Liver (tissue), 9 donors: ENCODE measurements around the gene SYNPO. TPM values are rescaled to one million over a fixed set of nuclear protein-coding genes. Genes with fewer than 3 reads are reported as not detected.

ENCODE experiments used
- DNase-seq: peaks from one replicate; pipeline ENCODE4 v3.0.0-alpha.2; 2017; ENCODE audit warnings: low spot score
- H3K27ac ChIP-seq, 2 donors: one replicate each; pipeline ENCODE4 v1.7.0; 2013; ENCODE audit warnings: inconsistent platforms in 2 of 2, low read length in 2 of 2, control low read depth in 1 of 2, low read depth in 1 of 2, mild to moderate bottlenecking in 1 of 2
- H3K27me3 ChIP-seq, 4 donors: one replicate each; pipeline versions ENCODE4 v1.6.1 to v1.7.0; 2013; ENCODE audit warnings: low read length in 3 of 4, inconsistent platforms in 1 of 4, mild to moderate bottlenecking in 1 of 4, moderate library complexity in 1 of 4; ENCODE audit not compliant: control insufficient read depth in 4 of 4, insufficient read depth in 4 of 4
- H3K36me3 ChIP-seq, 4 donors: one replicate each; pipeline versions ENCODE4 v1.6.1 to v1.7.0; 2013; ENCODE audit warnings: low read length in 3 of 4, mild to moderate bottlenecking in 3 of 4, low read depth in 1 of 4, moderate library complexity in 1 of 4; ENCODE audit not compliant: control insufficient read depth in 4 of 4, insufficient read depth in 3 of 4
- H3K4me1 ChIP-seq, 4 donors: one replicate each; pipeline versions ENCODE4 v1.6.1 to v1.7.0; 2013; ENCODE audit warnings: low read length in 3 of 4, mild to moderate bottlenecking in 3 of 4, moderate library complexity in 1 of 4; ENCODE audit not compliant: control insufficient read depth in 4 of 4, insufficient read depth in 4 of 4
- H3K4me3 ChIP-seq, 3 donors: one replicate each; pipeline versions ENCODE4 v1.6.1 to v1.7.0; 2013; ENCODE audit warnings: low read length in 3 of 3, control low read depth in 1 of 3, low read depth in 1 of 3, mild to moderate bottlenecking in 1 of 3
- H3K9ac ChIP-seq, 2 donors: one replicate each; pipeline ENCODE4 v1.7.0; 2013; ENCODE audit warnings: low read length in 2 of 2, mild to moderate bottlenecking in 2 of 2, moderate library complexity in 2 of 2, control low read depth in 1 of 2, low read depth in 1 of 2
- H3K9me3 ChIP-seq, 4 donors: one replicate each; pipeline versions ENCODE4 v1.6.1 to v1.7.0; 2013; ENCODE audit warnings: low read length in 3 of 4; ENCODE audit not compliant: control insufficient read depth in 4 of 4
- EGR1 ChIP-seq, 2 donors: IDR thresholded peaks; 2 replicates each; pipeline ENCODE4 v1.6.1; 2016 to 2018; ENCODE audit warnings: antibody characterized with exemption in 2 of 2, low read depth in 2 of 2
- FOXA1 ChIP-seq: IDR thresholded peaks from 2 replicates; pipeline ENCODE4 v1.6.1; 2016; ENCODE audit warnings: antibody characterized with exemption
- FOXA2 ChIP-seq: IDR thresholded peaks from 2 replicates; pipeline ENCODE4 v1.6.1; 2016; ENCODE audit warnings: antibody characterized with exemption
- GABPA ChIP-seq, 2 donors: IDR thresholded peaks in 1 of 2; conservative IDR thresholded peaks in 1 of 2; 2 replicates each; pipeline ENCODE4 v1.6.1; 2016; ENCODE audit warnings: antibody characterized with exemption in 2 of 2, mild to moderate bottlenecking in 1 of 2, moderate library complexity in 1 of 2
- HNF4A ChIP-seq, 2 donors: conservative IDR thresholded peaks; 2 replicates each; pipeline ENCODE4 v1.6.1; 2016; ENCODE audit warnings: antibody characterized with exemption in 2 of 2, mild to moderate bottlenecking in 2 of 2
- HNF4G ChIP-seq: IDR thresholded peaks from 2 replicates; pipeline ENCODE4 v1.6.1; 2016; ENCODE audit warnings: antibody characterized with exemption
- JUND ChIP-seq, 2 donors: IDR thresholded peaks; 2 replicates each; pipeline ENCODE4 v1.6.1; 2016; ENCODE audit warnings: antibody characterized with exemption in 2 of 2
- NR2F2 ChIP-seq: IDR thresholded peaks from 2 replicates; pipeline ENCODE4 v1.6.1; 2016; ENCODE audit warnings: antibody characterized with exemption
- RAD21 ChIP-seq, 2 donors: IDR thresholded peaks; 2 replicates each; pipeline ENCODE4 v1.6.1; 2016; ENCODE audit warnings: antibody characterized with exemption in 2 of 2, mild to moderate bottlenecking in 2 of 2
- RXRA ChIP-seq, 2 donors: IDR thresholded peaks; 2 replicates each; pipeline ENCODE4 v1.6.1; 2017 to 2018; ENCODE audit warnings: antibody characterized with exemption in 2 of 2, mild to moderate bottlenecking in 1 of 2
- SP1 ChIP-seq: IDR thresholded peaks from 2 replicates; pipeline ENCODE4 v1.6.1; 2018; ENCODE audit warnings: antibody characterized with exemption, mild to moderate bottlenecking
- TAF1 ChIP-seq: conservative IDR thresholded peaks from 2 replicates; pipeline ENCODE4 v1.6.1; 2016; ENCODE audit warnings: antibody characterized with exemption, mild to moderate bottlenecking
- YY1 ChIP-seq: IDR thresholded peaks from 2 replicates; pipeline ENCODE4 v1.6.1; 2016; ENCODE audit warnings: antibody characterized with exemption, mild to moderate bottlenecking
- WGBS: extraction: QIAGEN DNeasy Blood & Tissue Kit; methylation state at CpG from one replicate; pipeline ENCODE4 v1.1.7; 2013; 5-methylcytosine and 5-hydroxymethylcytosine counted together
- polyA plus RNA-seq, 2 donors: library from polyadenylated mRNA; stranded (reverse) in 1 of 2; unstranded in 1 of 2; fragments of 200-250 nt in 1 of 2; fragments of >200 nt in 1 of 2; fragmentation: Nextera tagmentation in 1 of 2; extraction: Ambion mirVana in 1 of 2; gene quantifications; one replicate each; pipeline versions ENCODE4 v1.2.1 to v1.2.3, GENCODE V29; 2013 to 2015
- total RNA-seq, 2 donors: library from RNA; depleted of rRNA; stranded (reverse); fragments of >200 nt; gene quantifications; one replicate each; pipeline ENCODE4 v1.2.3, GENCODE V29; 2014
- TF ChIP-seq, protein P1 (sequence below): IDR thresholded peaks from 2 replicates; pipeline ENCODE4 v1.6.1; 2016; ENCODE audit warnings: antibody characterized with exemption, mild to moderate bottlenecking
- TF ChIP-seq, protein P2 (sequence below): IDR thresholded peaks from 2 replicates; pipeline ENCODE4 v1.6.1; 2016; ENCODE audit warnings: antibody characterized with exemption
- TF ChIP-seq, protein P3 (sequence below): IDR thresholded peaks from 2 replicates; pipeline ENCODE4 v1.6.1; 2016; ENCODE audit warnings: antibody characterized with exemption
- TF ChIP-seq, protein P4 (sequence below): IDR thresholded peaks from 2 replicates; pipeline ENCODE4 v1.6.1; 2016; ENCODE audit warnings: antibody characterized with exemption
- donor health status: healthy.
- donor health status: healthy.
- donor health status: healthy.
- donor health status: healthy.
- donor health status: healthy.

SYNPO gene
- total and polyA plus RNA-seq, 4 donors, result 1.1 to 36.6 (median 10.7) TPM

DNA sequence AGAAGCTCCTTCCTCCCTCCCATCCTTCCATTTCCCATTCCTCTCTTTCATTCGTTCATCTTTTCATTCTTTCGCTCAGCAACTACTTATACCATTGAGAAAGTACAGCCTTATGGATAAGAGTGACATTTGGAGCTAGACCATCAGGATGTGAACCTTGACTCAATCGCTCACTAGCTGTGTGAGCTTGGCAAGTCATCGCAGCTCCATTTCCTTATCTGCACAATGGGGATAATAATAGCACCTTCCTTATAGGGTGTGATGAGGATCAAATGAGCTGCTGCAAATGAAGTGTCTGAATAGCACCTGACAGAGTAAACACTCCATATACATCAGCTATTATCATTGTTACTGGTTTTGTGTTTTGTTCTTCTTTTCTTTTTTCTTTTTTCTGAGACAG is 28.1 kb upstream of the SYNPO start (continued):
- TF ChIP-seq, protein P1, sequence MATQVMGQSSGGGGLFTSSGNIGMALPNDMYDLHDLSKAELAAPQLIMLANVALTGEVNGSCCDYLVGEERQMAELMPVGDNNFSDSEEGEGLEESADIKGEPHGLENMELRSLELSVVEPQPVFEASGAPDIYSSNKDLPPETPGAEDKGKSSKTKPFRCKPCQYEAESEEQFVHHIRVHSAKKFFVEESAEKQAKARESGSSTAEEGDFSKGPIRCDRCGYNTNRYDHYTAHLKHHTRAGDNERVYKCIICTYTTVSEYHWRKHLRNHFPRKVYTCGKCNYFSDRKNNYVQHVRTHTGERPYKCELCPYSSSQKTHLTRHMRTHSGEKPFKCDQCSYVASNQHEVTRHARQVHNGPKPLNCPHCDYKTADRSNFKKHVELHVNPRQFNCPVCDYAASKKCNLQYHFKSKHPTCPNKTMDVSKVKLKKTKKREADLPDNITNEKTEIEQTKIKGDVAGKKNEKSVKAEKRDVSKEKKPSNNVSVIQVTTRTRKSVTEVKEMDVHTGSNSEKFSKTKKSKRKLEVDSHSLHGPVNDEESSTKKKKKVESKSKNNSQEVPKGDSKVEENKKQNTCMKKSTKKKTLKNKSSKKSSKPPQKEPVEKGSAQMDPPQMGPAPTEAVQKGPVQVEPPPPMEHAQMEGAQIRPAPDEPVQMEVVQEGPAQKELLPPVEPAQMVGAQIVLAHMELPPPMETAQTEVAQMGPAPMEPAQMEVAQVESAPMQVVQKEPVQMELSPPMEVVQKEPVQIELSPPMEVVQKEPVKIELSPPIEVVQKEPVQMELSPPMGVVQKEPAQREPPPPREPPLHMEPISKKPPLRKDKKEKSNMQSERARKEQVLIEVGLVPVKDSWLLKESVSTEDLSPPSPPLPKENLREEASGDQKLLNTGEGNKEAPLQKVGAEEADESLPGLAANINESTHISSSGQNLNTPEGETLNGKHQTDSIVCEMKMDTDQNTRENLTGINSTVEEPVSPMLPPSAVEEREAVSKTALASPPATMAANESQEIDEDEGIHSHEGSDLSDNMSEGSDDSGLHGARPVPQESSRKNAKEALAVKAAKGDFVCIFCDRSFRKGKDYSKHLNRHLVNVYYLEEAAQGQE, result no peak
- TF ChIP-seq EGR1 (IDR thresholded peaks at IDR 0.05; ENCODE audit: low read depth in 2 of 2) (no peak), SP1 (no peak)

DNA sequence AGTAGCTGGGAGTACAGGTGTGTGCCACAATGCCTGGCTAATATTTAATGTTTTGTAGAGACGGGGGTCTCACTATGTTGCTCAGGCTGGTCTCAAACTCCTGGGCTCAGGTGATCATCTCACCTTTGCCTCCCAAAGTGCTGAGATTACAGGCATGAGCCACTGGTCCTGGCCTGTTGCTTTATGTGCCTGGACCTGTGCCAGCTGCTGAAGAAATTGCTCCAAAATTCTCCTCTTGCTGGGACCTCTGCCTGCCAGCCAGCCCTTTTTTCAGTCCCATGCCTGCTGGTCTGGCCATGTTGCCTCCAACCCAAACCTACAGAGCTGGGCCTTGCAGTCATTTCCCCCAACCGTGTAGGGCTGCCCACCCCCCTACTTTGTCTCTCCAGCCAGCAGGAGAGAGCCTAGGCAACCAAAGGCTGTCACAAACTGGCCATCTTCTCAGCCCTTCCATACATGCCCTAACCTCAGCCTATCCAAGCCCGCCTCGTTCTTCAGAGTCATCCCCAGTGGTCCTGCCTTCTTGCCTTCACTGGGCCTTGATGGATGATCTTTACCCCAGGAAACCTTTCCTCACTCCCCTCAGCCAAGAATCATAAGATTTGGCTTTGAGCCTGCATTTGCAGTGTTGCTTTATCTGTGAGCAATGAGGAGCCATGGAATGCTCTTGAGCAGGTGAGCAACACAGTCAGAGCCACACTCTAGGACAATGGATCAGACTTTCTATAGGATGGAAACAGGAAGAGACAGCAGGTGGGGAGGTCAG is 27.4 kb upstream of the SYNPO start:
- no peak overlapping the region for H3K9ac ChIP-seq
- no peaks in the 10 kb centered on the region for H3K36me3 ChIP-seq
- TF ChIP-seq HNF4A (conservative IDR thresholded peaks at IDR 0.05) (peak in 1 of 2 donors; percentile 2), JUND (IDR thresholded peaks at IDR 0.05) (no peak), TAF1 (no peak), RXRA (IDR thresholded peaks at IDR 0.05) (no peak), GABPA (IDR thresholded peaks at IDR 0.05 in 1 of 2, conservative IDR thresholded peaks at IDR 0.05 in 1 of 2) (no peak)
- no peak overlapping the region for H3K4me3 ChIP-seq
- no peak for DNase-seq
- H3K9me3 ChIP-seq, result no peaks in the 10 kb centered on the region
- no peaks in the 10 kb centered on the region for H3K27me3 ChIP-seq
- peak overlapping the region; percentile 80 to 87 for H3K27ac ChIP-seq
- 73% methylated on average over 4 of the region's 4 CpGs for WGBS
- H3K4me1 ChIP-seq, result peaks cover 30 to 83% (median 77%) of the 10 kb centered on the region in 4 donors

DNA sequence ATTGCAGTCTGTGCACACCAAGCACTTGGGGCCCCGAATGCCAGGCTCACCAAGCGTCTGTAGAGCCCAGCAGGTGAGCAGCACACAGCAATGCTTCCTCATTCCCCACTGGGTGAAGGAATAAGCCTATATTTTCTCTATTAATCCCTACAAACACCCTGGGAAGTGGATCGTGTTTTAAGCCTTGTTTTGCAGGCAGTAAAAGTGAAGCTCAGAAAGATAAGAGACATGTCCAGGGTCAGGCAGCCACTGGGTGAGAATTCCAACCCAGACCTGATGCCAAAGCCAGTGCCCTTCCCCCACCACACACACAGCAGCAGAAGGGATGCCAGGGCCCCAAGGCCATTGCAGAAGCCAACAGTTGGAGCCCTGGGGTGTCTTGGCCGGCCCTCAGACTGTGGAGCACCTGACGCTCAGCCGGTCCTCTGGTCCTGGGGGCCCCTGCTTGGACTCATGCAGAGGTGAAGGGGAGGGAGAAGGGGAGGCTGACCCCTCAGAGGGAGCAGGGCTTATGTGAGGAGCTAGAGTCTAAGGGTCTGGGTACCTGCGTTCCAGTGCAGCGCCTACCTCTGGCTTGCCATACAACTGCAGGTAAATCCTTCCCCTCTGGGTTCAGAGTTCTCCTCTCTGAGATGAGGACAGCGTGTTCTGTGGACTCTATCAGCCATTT is 26.3 kb upstream of the SYNPO start:
- Histone ChIP-seq H3K9ac (peak overlapping the region in 1 of 2 donors; percentile 34), H3K27ac (peak overlapping the region; percentile 80 to 87), H3K27me3 (no peaks in the 10 kb centered on the region), H3K4me1 (peaks cover 30 to 89% (median 79%) of the 10 kb centered on the region in 4 donors), H3K9me3 (no peaks in the 10 kb centered on the region), H3K4me3 (no peak overlapping the region), H3K36me3 (no peaks in the 10 kb centered on the region)
- WGBS, result 38% methylated on average over 9 of the region's 9 CpGs
- DNase-seq, result no peak
- no peak for TF ChIP-seq NR2F2
- no peak for TF ChIP-seq GABPA (IDR thresholded peaks at IDR 0.05 in 1 of 2, conservative IDR thresholded peaks at IDR 0.05 in 1 of 2)
- peak; percentile 74 for TF ChIP-seq SP1
- TF ChIP-seq YY1, result peak; percentile 65
- TF ChIP-seq, protein P2, sequence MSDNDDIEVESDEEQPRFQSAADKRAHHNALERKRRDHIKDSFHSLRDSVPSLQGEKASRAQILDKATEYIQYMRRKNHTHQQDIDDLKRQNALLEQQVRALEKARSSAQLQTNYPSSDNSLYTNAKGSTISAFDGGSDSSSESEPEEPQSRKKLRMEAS, result no peak
- TF ChIP-seq RAD21 (IDR thresholded peaks at IDR 0.05), result peak; percentile 26 to 42
- no peak for TF ChIP-seq FOXA2
- TF ChIP-seq, protein P3, sequence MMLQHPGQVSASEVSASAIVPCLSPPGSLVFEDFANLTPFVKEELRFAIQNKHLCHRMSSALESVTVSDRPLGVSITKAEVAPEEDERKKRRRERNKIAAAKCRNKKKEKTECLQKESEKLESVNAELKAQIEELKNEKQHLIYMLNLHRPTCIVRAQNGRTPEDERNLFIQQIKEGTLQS, result no peak
- peak in 1 of 2 donors; percentile 24 for TF ChIP-seq EGR1 (IDR thresholded peaks at IDR 0.05; ENCODE audit: low read depth in 2 of 2)
- TF ChIP-seq HNF4A (conservative IDR thresholded peaks at IDR 0.05), result peak; percentile 57 to 62
- peak; percentile 73 to 87 for TF ChIP-seq RXRA (IDR thresholded peaks at IDR 0.05)
- no peak for TF ChIP-seq FOXA1
- TF ChIP-seq, protein P1, result no peak
- TF ChIP-seq, protein P4, sequence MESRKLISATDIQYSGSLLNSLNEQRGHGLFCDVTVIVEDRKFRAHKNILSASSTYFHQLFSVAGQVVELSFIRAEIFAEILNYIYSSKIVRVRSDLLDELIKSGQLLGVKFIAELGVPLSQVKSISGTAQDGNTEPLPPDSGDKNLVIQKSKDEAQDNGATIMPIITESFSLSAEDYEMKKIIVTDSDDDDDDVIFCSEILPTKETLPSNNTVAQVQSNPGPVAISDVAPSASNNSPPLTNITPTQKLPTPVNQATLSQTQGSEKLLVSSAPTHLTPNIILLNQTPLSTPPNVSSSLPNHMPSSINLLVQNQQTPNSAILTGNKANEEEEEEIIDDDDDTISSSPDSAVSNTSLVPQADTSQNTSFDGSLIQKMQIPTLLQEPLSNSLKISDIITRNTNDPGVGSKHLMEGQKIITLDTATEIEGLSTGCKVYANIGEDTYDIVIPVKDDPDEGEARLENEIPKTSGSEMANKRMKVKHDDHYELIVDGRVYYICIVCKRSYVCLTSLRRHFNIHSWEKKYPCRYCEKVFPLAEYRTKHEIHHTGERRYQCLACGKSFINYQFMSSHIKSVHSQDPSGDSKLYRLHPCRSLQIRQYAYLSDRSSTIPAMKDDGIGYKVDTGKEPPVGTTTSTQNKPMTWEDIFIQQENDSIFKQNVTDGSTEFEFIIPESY, result no peak
- no peak for TF ChIP-seq HNF4G
- peak in 1 of 2 donors; percentile 36 for TF ChIP-seq JUND (IDR thresholded peaks at IDR 0.05)
- no peak for TF ChIP-seq TAF1
